ENCODE measurements around the gene OR2T8.

Gene OR2T8, protein sequence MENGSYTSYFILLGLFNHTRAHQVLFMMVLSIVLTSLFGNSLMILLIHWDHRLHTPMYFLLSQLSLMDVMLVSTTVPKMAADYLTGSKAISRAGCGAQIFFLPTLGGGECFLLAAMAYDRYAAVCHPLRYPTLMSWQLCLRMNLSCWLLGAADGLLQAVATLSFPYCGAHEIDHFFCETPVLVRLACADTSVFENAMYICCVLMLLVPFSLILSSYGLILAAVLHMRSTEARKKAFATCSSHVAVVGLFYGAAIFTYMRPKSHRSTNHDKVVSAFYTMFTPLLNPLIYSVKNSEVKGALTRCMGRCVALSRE

GRCh38 chr1:247919952-247920351 lies at the start of gene OR2T8:
OR2T8 (plus strand) TSS chr1:247920252; CDS start chr1:247921018, 766 bp downstream.
- no peak for DNase-seq (ENCODE audit: low read depth)

DNA sequence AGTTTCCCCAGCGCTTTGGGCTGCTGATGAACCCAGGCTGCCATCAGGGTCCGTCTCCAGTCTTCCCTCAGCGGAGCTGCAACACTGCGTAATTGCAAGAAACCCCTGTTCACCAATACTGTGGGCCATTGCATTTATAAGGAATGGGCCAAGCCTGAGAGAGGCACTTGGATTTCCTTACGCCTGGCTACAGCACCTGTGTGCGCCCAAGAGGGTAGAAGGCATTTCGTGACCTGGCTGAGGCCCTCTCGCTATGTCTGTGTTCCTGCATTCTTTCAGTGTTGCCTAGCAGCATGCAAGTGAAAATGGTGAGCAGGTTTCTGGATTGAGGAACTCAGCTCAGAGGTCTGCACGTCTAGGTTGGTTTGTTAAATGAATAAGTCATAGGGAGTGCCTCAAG lies 36.7 kb upstream of the OR2T8 start:
- DNase-seq (ENCODE audit: low read depth), result no peak

- no peak for DNase-seq (ENCODE audit: low read depth)
Measured at GRCh38 chr1:247884797-247885413, 35.1 kb upstream of the OR2T8 start.

DNA sequence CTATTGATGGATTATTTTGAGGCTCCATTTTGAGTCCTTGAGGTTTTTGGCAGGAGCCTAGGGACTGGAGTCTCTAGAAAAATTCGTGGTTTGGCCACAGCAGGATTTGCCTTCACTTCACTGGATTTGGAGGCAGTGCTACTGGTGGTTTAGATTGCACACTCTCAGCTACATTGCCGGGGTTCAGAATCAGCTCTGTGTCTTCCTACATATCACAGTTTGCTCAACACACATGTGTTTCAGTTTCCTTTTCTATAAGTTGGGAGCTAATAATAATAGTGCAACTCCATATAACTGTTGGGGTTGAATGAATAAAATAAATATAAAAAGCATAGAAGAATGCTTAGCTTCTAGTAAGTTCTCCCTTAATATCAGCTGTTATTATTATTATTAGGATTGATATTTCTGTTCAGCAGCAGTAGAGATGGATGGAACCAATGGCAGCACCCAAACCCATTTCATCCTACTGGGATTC lies 24.9 kb upstream of the OR2T8 start, which contains the start of gene OR2W3:
OR2W3 (plus strand) TSS at position 425 of the 475 bp plus-strand sequence; CDS start at position 425, 0 bp downstream.
- no peak for DNase-seq (ENCODE audit: low read depth)

- no peak for DNase-seq (ENCODE audit: low read depth)
Measured at GRCh38 chr1:247895976-247896375, 24.1 kb upstream of the OR2T8 start.

DNA sequence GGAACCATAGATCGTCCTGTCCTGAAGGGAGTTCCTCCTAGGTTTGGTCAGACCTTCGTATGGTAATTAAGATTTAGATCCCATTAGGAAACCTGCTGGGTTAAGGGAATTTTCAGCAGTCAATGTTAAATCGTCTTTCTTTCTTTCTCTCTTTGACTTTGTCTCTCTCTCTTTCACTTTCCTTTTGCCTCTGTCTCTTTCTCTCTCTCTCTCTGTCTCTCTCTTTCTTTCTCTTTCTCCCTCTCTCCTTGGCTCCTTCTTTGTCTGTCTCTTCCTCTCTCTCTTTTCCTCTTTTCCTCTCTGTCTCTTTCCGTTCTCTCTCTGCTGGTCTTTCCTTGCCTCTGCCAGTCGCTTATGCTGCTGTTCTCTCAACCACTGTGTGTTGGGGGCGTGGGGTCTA lies 15.9 kb upstream of the OR2T8 start:
- DNase-seq (ENCODE audit: low read depth), result no peak

DNA sequence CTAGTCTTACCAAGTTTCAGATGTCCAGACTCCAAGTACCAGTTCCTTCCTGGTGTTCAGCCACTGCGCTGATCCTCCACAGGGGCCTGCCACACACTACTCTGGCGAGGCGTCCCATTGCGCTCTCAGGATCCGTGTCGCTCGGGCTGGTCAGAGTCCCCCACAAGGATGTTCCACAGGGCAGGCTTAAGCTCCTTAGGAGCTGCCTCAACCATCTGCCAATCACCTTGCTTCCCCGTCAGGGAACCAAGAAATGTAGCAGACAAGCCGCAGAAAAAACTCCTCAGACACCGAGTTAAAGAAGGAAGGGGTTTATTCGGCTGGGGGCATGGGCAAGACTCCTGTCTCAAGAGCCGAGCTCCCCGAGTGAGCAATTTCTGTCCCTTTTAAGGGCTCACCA lies 14.9 kb upstream of the OR2T8 start:
- DNase-seq (ENCODE audit: low read depth), result no peak

DNA sequence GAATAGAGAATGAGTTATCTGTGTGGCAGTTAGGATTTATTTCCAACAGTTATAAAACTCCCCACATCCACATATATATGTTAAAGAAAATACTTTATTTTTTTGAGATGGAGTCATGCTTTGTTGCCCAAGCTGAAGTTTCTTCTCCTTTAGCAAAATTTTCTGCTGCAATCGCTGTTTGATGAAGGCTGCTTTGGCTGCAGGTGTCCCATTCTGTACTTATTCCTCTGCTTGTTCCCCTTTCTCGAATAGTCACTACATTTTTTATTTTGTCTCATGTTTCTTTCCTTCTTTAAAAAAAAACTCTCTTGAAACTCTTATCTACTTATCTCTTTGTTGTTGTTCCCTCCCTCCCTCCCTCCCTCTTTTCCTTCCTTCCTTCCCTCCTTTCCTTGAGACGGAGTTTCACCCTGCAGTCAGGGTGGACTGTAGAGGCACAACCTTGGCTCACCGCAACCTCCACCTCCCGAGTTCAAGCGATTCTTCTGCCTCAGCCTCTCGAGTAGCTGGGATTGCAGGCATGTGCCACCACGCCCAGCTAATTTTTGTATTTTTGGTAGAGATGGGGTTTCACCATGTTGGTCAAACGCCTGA lies 14.0 kb upstream of the OR2T8 start:
- DNase-seq (ENCODE audit: low read depth), result no peak

DNA sequence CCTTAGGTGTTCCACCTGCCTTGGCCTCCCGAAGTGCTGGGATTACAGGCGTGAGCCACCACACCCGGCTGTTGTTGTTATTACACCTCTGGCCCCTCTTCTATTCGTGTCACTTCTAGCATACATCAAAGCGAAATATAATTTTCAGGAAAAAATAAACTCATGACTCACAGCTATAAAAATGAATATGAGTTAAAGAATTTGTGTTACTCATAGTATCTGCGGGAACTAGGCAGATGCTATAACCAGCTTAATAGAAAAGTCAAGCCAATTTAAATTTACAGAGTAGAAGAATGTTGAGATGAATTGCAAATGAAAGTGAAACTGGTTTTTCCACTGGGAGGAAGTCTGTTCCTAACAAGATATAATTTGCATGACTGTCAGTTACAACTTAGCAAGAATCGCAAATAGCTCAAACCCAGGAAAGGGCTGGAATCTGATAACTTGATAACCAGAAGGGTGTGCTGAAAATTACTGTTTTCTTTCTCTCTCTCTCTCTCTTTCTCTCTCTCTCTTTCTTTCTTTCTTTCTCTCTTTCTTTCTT lies 13.5 kb upstream of the OR2T8 start:
- no peak for DNase-seq (ENCODE audit: low read depth)

GRCh38 chr1:247908766-247909165 lies 11.3 kb upstream of the OR2T8 start:
- no peak for DNase-seq (ENCODE audit: low read depth)

DNA sequence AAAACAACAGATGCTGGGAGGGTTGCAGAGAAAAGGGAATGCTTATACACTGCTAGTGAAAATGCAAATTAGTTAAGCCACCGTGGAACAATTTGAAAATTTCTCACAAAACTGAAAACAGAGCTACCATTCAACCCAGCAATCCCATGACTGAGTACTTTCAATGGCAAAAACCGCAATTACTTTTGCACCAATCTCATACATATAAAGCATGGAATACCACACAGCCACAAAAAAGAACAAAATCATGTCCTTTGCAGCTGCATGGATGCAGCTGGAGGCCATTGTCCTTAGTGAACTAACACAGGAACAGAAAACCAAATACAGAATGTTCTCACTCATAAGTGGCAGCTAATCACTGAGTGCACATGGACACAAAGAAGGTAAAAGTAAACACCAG lies 6.3 kb upstream of the OR2T8 start:
- no peak for DNase-seq (ENCODE audit: low read depth)

DNA sequence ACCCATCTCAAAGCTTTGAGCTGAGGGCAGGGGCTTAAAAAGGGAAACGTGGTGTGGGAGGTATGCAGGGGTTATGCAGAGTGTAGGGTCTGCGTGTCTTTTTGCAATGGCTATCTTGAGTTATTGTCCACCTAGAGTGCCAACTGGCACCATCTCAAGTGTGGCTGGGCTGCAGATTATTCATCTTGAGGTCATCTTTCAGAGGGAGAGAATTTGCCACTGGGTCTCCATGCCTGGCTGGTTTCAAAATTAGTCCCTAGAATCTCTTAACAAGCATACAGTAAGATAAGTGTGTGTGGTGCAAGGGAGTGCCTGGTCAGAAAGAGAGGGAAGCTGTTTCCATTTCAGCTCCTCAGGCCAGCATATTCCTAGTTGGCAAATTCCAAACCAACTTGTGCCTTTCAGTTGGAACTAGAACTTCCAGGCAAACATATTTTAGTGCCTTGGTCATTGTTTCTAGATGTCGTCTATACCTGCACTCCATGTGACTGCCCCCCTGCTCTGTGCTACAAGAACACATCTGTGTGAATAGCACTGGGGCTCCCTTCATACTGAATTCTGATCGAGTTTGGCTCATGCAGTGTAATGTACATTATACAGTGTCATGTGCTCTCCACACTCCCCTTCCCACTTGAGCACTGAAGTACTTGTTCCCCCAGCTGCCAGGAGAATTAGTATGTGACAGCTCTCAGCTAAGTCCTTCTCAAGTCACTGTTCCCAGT lies 5.0 kb upstream of the OR2T8 start:
- no peak for DNase-seq (ENCODE audit: low read depth)

- DNase-seq (ENCODE audit: low read depth), result no peak
Measured at GRCh38 chr1:247923941-247924340, 3.9 kb downstream of the OR2T8 start.

DNA sequence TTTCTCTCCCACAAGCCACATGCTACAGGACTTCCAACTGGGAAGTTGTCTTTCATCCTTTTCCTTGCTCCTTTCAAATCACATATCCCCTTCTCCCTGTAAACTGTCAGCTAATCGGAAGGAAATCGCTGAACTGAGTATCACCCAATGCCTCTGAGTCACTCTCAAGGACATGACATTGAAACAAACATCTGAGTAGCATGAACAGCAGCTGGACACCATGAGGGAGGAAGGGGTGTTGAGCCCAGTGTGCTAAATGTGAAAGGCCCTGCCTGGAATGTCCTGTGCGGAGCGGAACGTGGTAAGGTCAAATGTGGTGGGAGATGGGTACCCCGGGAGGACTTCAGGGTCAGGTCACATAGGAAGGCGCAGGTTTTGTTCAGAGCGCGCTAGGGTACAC lies 4.8 kb downstream of the OR2T8 start, which contains the start of gene OR2AJ1:
OR2AJ1 (plus strand) TSS at position 22 of the 400 bp plus-strand sequence. CDS start 8,880 bp downstream, outside the sequence.
- no peak for DNase-seq (ENCODE audit: low read depth)

GRCh38 chr1:247933989-247934388 lies 13.9 kb downstream of the OR2T8 start:
- DNase-seq (ENCODE audit: low read depth), result no peak

DNA sequence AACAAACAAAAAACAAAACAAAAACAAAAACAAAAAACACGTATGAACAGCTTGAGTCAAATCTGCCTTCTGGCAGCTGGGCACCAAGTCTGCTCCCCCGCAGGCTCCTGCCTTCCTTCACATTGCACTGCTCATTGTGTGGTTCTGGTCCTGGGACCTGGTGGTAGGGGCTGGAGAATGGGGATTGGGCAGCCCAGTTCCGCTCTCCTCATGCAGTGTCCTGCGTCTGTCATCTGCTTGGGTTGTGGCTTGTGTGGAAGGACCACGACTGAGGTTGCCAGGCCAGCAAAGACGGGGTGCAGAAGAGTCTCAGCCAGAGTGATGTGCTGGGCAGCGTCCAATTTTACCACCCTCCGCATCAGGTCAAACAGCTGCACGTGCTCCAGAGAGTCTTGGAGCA lies 15.7 kb downstream of the OR2T8 start:
- DNase-seq (ENCODE audit: low read depth), result no peak

GRCh38 chr1:247936415-247936814 lies 16.4 kb downstream of the OR2T8 start:
- DNase-seq (ENCODE audit: low read depth), result no peak

- DNase-seq (ENCODE audit: low read depth), result peak; percentile 70
Measured at GRCh38 chr1:247936965-247937734, 17.1 kb downstream of the OR2T8 start.

GRCh38 chr1:247942624-247943023 lies 22.6 kb downstream of the OR2T8 start:
- no peak for DNase-seq (ENCODE audit: low read depth)

- DNase-seq (ENCODE audit: low read depth), result no peak
Measured at GRCh38 chr1:247948558-247948957, 28.5 kb downstream of the OR2T8 start, which contains the start of gene OR2L8. OR2L8 (plus strand) TSS chr1:247948858; CDS start chr1:247948858, 0 bp downstream.

GRCh38 chr1:247953408-247953807 lies 33.4 kb downstream of the OR2T8 start:
- DNase-seq (ENCODE audit: low read depth), result no peak
